A549 (cell line): ENCODE data around the gene PPP3CA. TPM values are rescaled to one million over a fixed set of nuclear protein-coding genes. Genes with fewer than 3 reads are reported as not detected.

ENCODE experiments used
- ATAC-seq, 2 experiments: fragments of 200-7000 bp in 1 of 2; fragments of >200 bp in 1 of 2; cut with Nextera tagmentation in 1 of 2; cut with Tn5 transposase in 1 of 2; 3 replicates each; pipeline versions ENCODE4 v1.8.0 to v1.9.1; 2018 to 2020; ENCODE audit warnings: mild to moderate bottlenecking in 1 of 2, moderate library complexity in 1 of 2
- CTCF ChIA-PET: fragments of 300-600 bp; sonication (Branson Sonifier 250); formaldehyde crosslinking; extraction: SDS; loops from one replicate; lab custom pipeline; 2021; ENCODE audit warnings: antibody characterized with exemption, inconsistent platforms; lab: Yijun Ruan, JAX
- POLR2A ChIA-PET: fragments of 350-600 bp; formaldehyde crosslinking; extraction: SDS; loops from one replicate; lab custom pipeline; 2021; ENCODE audit warnings: antibody characterized with exemption, inconsistent platforms; lab: Yijun Ruan, JAX
- DNase-seq, 2 experiments: peaks; one replicate each; pipeline versions ENCODE4 v3.0.0 to v3.0.0-alpha.2; 2011 to 2016; ENCODE audit warnings: low read depth in 1 of 2, low spot score in 1 of 2
- FAIRE-seq: peaks from 2 replicates; lab custom pipeline; 2011; peaks lifted over from hg19 to GRCh38; lab: Jason Lieb, UNC
- H3K27ac ChIP-seq, 2 experiments: fragments of >200 bp; sonication (Bioruptor Twin); formaldehyde crosslinking; 3 replicates each; pipeline ENCODE4 v1.5.1; 2016 to 2017
- H3K4me1 ChIP-seq: fragments of >200 bp; sonication (Bioruptor Twin); formaldehyde crosslinking; 3 replicates; pipeline ENCODE4 v1.6.1; 2016
- H3K4me2 ChIP-seq: fragments of >200 bp; sonication (Bioruptor Twin); formaldehyde crosslinking; 3 replicates; pipeline ENCODE4 v1.6.1; 2016
- H3K4me3 ChIP-seq: fragments of >200 bp; sonication (Bioruptor Twin); formaldehyde crosslinking; 3 replicates; pipeline ENCODE4 v1.5.1; 2016
- H3K9me3 ChIP-seq: fragments of >200 bp; sonication (Bioruptor Twin); formaldehyde crosslinking; 3 replicates; pipeline ENCODE4 v1.6.1; 2016
- BHLHE40 ChIP-seq: IDR thresholded peaks from 2 replicates; pipeline ENCODE4 v1.6.1; 2012; ENCODE audit warnings: low read depth, low read length, inconsistent platforms
- CEBPB ChIP-seq, 2 experiments: fragments of >200 bp in 1 of 2; sonication (Bioruptor Twin) in 1 of 2; formaldehyde crosslinking in 1 of 2; IDR thresholded peaks; 2 replicates each; pipeline ENCODE4 v1.6.1; 2012 to 2016
- EP300 ChIP-seq, 2 experiments: fragments of >200 bp; sonication (Bioruptor Twin); formaldehyde crosslinking; IDR thresholded peaks; 2 replicates in 1 of 2; 3 replicates in 1 of 2; pipeline ENCODE4 v1.6.1; 2016 to 2017
- FOSB ChIP-seq: fragments of 250-450 bp; sonication (Bioruptor Pico); IDR thresholded peaks from 2 replicates; pipeline ENCODE4 v1.5.0; 2020; ENCODE audit warnings: mild to moderate bottlenecking, moderate library complexity
- FOXS1 ChIP-seq: fragments of 250-450 bp; sonication (Bioruptor Pico); IDR thresholded peaks from 2 replicates; pipeline ENCODE4 v1.5.0; 2020; ENCODE audit warnings: mild to moderate bottlenecking, moderate library complexity
- HDAC2 ChIP-seq: fragments of 200-600 bp; sonication (generic); IDR thresholded peaks from 2 replicates; pipeline ENCODE4 v1.6.1; 2016
- HEYL ChIP-seq: fragments of 250-450 bp; sonication (Bioruptor Pico); IDR thresholded peaks from 2 replicates; pipeline ENCODE4 v1.8.0; 2021; ENCODE audit warnings: mild to moderate bottlenecking, moderate library complexity
- JUNB ChIP-seq: fragments of >200 bp; sonication (Bioruptor Twin); formaldehyde crosslinking; IDR thresholded peaks from 2 replicates; pipeline ENCODE4 v1.6.1; 2016
- KDM5A ChIP-seq: fragments of 200-600 bp; sonication (generic); IDR thresholded peaks from 2 replicates; pipeline ENCODE4 v1.6.1; 2016; ENCODE audit warnings: antibody characterized with exemption, mild to moderate bottlenecking
- MAFK ChIP-seq: fragments of 450-650 bp; IDR thresholded peaks from 2 replicates; pipeline ENCODE4 v1.6.1; 2014; ENCODE audit not compliant: partially characterized antibody
- MAZ ChIP-seq: fragments of 150-350 bp; IDR thresholded peaks from 2 replicates; pipeline ENCODE4 v1.6.1; 2014; ENCODE audit warnings: antibody characterized with exemption, low read depth, low read length, borderline replicate concordance
- NFE2L2 ChIP-seq: fragments of 150-350 bp; conservative IDR thresholded peaks from 2 replicates; pipeline ENCODE4 v1.6.1; 2014; ENCODE audit warnings: low read length
- NPAS2 ChIP-seq: fragments of 250-450 bp; sonication (Bioruptor Pico); IDR thresholded peaks from 2 replicates; pipeline ENCODE4 v1.8.0; 2022; ENCODE audit warnings: mild to moderate bottlenecking, moderate library complexity, borderline replicate concordance
- PHF8 ChIP-seq: fragments of 200-600 bp; sonication (generic); IDR thresholded peaks from 2 replicates; pipeline ENCODE4 v1.6.1; 2016; ENCODE audit warnings: low read depth, mild to moderate bottlenecking, antibody characterized with exemption, moderate library complexity, borderline replicate concordance
- POLR2A ChIP-seq: IDR thresholded peaks from 2 replicates; pipeline ENCODE4 v1.6.1; 2012; ENCODE audit warnings: mild to moderate bottlenecking, low read length
- RARB ChIP-seq: fragments of 250-450 bp; sonication (Bioruptor Pico); IDR thresholded peaks from 2 replicates; pipeline ENCODE4 v1.8.0; 2021; ENCODE audit warnings: mild to moderate bottlenecking, moderate library complexity
- TFCP2L1 ChIP-seq: fragments of 250-450 bp; sonication (Bioruptor Pico); IDR thresholded peaks from 2 replicates; pipeline ENCODE4 v1.5.0; 2021; ENCODE audit warnings: mild to moderate bottlenecking
- TP53 ChIP-seq: fragments of 250-450 bp; sonication (Bioruptor Pico); IDR thresholded peaks from 2 replicates; pipeline ENCODE4 v1.5.0; 2021; ENCODE audit warnings: mild to moderate bottlenecking, moderate library complexity
- ZFP36 ChIP-seq: fragments of 450-650 bp; IDR thresholded peaks from 2 replicates; pipeline ENCODE4 v1.6.1; 2014; ENCODE audit warnings: borderline replicate concordance; ENCODE audit not compliant: partially characterized antibody
- WGBS: methylation state at CpG from one replicate; pipeline ENCODE4 v1.1.6; 2017; ENCODE audit errors: missing lambda C conversion rate; 5-methylcytosine and 5-hydroxymethylcytosine counted together
- polyA plus RNA-seq, 4 experiments: library from polyadenylated mRNA; depleted of rRNA in 3 of 4; stranded (reverse); fragments of >200 nt; fragmentation: RNase III in 1 of 4; extraction: RNeasy Plus Mini Kit Qiagen cat#74134 plus additional on column Dnase treatment in 1 of 4; gene quantifications; 2 replicates in 3 of 4; 3 replicates in 1 of 4; pipeline ENCODE4 v1.2.3, GENCODE V29; 2011 to 2017
- TF ChIP-seq, protein P1 (sequence below): fragments of 250-450 bp; sonication (Bioruptor Pico); IDR thresholded peaks from 2 replicates; pipeline ENCODE4 v1.5.0; 2020; ENCODE audit warnings: low read depth, mild to moderate bottlenecking, moderate library complexity
- TF ChIP-seq, protein P2 (sequence below): fragments of 150-350 bp; IDR thresholded peaks from 2 replicates; pipeline ENCODE4 v1.6.1; 2014; ENCODE audit warnings: low read depth, mild to moderate bottlenecking, low read length
- TF ChIP-seq, protein P3 (sequence below): IDR thresholded peaks from 2 replicates; pipeline ENCODE4 v1.6.1; 2012
- TF ChIP-seq, protein P4 (sequence below): IDR thresholded peaks from 2 replicates; pipeline ENCODE4 v1.6.1; 2012; ENCODE audit warnings: low read depth, borderline replicate concordance

PPP3CA gene
- polyA plus RNA-seq, 2 of the 4 experiments (the other 2 are of a cell fraction), result 21.4 to 42.4 TPM

DNA sequence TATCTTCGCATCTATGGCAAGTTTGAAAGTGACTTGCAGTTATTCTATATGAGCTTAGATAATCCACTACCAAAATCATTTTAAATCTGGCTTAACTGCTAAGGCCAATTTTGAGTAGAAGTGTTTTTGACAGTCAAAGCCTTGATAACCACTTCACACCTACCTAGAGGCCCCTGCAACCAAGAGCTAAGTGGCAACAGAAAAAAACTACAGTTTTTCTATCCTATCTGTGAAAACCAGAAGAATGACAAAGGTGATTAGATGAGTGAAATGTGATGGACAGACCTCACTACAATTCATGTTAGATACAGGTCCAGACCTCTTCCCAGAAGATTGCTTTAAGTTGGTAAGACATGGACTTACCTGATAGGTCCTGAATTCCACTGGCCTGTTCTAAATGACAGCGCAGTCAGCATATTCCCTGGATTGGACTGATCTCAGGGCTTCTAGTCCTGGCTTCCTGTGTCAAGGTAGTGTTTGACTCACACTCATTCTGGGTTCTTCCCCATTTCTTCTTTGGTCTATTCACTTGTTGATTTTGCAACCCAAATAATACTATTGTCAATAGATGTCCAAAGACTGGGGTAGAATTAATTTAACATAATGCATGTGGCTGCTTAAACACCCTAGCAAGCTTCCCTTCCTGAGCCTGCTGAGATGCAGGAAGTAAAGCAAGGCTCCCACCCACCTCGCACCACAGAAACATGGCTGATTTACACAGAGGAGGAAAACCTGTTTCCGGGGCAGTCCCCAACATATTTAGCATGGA, 65.1 kb downstream of the PPP3CA start (continued):
- TF ChIP-seq RARB (CRISPR knock-in tag), result no peak

DNA sequence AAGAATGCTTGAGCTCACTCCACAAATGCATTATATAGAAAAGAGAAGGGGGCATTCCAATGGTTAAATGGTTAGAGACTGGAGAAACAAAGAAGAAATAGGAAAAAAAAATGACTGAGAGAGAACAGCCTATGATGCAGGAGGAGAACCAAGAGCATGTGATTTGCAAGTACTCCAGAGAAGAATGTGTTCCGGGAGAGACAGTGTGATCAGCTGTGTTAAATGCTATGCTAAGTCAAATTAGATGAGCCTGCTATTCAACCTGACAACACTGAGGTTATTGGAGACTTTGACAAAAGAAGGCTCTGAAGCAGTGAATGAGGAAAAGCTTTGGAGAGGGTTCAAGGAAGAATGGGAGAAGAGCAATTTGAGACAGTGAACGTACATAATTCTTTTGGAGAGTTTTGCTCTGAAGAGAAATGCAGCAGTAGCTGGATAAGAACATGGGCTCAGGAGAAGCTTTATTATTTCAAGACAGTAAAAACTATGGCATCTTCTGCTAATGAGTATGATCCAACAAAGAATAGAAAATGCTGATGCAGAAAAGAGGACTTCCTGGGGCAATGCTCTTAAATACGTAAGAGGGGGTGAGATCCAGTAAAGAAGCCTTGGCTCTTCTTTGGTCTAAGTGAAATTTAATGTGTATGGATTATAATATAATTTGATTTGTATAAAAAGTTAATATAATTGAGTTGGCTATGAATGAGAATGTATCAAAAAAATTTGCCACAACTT, 66.3 kb downstream of the PPP3CA start:
- WGBS, result 95% methylated on average over 3 of the region's 3 CpGs
- ChIA-PET POLR2A (no interaction called here), CTCF (no interaction called here)
- no peak overlapping the region for H3K4me3 ChIP-seq
- no peak overlapping the region for H3K27ac ChIP-seq
- H3K4me1 ChIP-seq, result peaks cover 50% of the 10 kb centered on the region; the same call in 2 of the 3 replicates
- H3K9me3 ChIP-seq, result no peaks in the 10 kb centered on the region
- FAIRE-seq (no peak), ATAC-seq (no peak), DNase-seq (no peak)
- TF ChIP-seq ZFP36 (no peak), NFE2L2 (no peak), KDM5A (no peak), CEBPB (IDR thresholded peaks at IDR 0.05) (no peak), HDAC2 (no peak), PHF8 (no peak), MAZ (no peak), TFCP2L1 (CRISPR knock-in tag) (no peak), FOXS1 (CRISPR knock-in tag) (no peak), BHLHE40 (no peak), HEYL (CRISPR knock-in tag) (no peak), TP53 (CRISPR knock-in tag) (no peak), RARB (CRISPR knock-in tag) (no peak), FOSB (CRISPR knock-in tag) (no peak), NPAS2 (CRISPR knock-in tag) (no peak), EP300 (IDR thresholded peaks at IDR 0.05) (no peak)
- TF ChIP-seq, protein P1, sequence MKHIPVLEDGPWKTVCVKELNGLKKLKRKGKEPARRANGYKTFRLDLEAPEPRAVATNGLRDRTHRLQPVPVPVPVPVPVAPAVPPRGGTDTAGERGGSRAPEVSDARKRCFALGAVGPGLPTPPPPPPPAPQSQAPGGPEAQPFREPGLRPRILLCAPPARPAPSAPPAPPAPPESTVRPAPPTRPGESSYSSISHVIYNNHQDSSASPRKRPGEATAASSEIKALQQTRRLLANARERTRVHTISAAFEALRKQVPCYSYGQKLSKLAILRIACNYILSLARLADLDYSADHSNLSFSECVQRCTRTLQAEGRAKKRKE, result no peak
- TF ChIP-seq, protein P2, sequence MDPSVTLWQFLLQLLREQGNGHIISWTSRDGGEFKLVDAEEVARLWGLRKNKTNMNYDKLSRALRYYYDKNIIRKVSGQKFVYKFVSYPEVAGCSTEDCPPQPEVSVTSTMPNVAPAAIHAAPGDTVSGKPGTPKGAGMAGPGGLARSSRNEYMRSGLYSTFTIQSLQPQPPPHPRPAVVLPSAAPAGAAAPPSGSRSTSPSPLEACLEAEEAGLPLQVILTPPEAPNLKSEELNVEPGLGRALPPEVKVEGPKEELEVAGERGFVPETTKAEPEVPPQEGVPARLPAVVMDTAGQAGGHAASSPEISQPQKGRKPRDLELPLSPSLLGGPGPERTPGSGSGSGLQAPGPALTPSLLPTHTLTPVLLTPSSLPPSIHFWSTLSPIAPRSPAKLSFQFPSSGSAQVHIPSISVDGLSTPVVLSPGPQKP, result no peak
- H3K4me2 ChIP-seq, result no peak overlapping the region

DNA sequence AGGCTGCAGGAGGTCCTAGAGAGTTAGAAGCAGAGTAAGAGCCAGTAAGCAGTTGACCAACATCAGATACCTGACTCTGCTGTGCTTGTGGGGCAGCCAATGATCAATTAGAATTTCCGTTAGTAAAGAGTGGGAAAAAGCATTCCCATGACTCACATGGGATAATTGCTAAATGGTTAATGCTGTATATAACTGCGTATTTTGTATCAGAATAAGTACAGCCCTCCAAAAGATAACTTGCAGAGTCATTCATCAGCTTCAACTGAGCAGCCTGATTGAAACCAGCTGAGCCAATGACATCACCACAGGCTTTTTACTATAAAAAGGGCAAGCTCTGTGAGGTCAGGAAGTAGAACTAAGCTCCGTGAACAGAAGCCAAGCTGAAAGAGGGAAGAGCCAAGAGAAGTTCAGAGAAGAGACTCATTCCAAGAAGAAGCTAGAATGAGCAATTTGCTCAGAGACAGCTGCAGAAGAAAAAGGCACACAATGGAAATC, 67.9 kb downstream of the PPP3CA start:
- ChIA-PET POLR2A (no interaction called here), CTCF (interaction anchor here (1.7 kb wide), 1 partner anchor 110 kb away, joined by 4 read pairs; no protein-coding TSS in a partner anchor)
- 54% methylated on average over 3 of the region's 3 CpGs for WGBS
- ATAC-seq (peak; percentile 54 to 79; a peak in 4 of 6 replicates), FAIRE-seq (no peak), DNase-seq (peak in 1 of 2 experiments; percentile 46)
- Histone ChIP-seq H3K4me2 (peak overlapping the region; percentile 3; the same call in 2 of the 3 replicates), H3K27ac (peak overlapping the region in 1 of 2 experiments; percentile 59; a peak in 3 of 6 replicates), H3K9me3 (no peaks in the 10 kb centered on the region), H3K4me3 (no peak overlapping the region), H3K4me1 (peaks cover 45% of the 10 kb centered on the region; the same call in 2 of the 3 replicates)
- TF ChIP-seq TFCP2L1 (CRISPR knock-in tag) (no peak), MAFK (peak; percentile 29), POLR2A (no peak), JUNB (no peak), NPAS2 (CRISPR knock-in tag) (no peak)
- TF ChIP-seq, protein P3, sequence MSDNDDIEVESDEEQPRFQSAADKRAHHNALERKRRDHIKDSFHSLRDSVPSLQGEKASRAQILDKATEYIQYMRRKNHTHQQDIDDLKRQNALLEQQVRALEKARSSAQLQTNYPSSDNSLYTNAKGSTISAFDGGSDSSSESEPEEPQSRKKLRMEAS, result no peak
- TF ChIP-seq, protein P4, sequence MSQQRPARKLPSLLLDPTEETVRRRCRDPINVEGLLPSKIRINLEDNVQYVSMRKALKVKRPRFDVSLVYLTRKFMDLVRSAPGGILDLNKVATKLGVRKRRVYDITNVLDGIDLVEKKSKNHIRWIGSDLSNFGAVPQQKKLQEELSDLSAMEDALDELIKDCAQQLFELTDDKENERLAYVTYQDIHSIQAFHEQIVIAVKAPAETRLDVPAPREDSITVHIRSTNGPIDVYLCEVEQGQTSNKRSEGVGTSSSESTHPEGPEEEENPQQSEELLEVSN, result no peak
